GM20000 (cell line): ENCODE data around the gene KIRREL3.

ENCODE experiments used
- DNase-seq: peaks from one replicate; pipeline ENCODE4 v3.0.0; 2012; ENCODE audit warnings: low spot score
- TF ChIP-seq, protein P1 (sequence below): IDR thresholded peaks from 2 replicates; pipeline ENCODE4 v1.5.1; 2012; ENCODE audit warnings: mild to moderate bottlenecking, control low read depth; ENCODE audit errors: extremely low read depth, missing control alignments

The KIRREL3 gene

DNA sequence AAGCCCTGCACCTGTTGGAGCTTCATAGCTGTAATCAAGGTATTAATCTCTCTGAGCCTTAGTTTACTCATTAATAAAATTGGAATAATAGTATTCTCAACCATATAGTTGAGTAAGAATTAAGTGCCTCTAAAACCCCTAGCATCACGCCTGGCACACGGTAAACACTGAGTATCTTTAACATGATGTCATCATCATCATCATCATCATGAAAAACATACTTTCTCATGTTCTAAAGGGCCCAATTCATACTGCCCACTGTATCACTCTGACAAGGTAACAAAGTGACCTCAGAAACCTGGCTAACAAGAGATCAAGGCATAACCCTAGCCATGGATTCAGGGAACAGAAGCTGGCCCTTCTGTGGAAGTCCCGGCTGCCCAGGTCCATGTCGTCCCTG, 58.4 kb downstream of the KIRREL3 start:
- TF ChIP-seq, protein P1, sequence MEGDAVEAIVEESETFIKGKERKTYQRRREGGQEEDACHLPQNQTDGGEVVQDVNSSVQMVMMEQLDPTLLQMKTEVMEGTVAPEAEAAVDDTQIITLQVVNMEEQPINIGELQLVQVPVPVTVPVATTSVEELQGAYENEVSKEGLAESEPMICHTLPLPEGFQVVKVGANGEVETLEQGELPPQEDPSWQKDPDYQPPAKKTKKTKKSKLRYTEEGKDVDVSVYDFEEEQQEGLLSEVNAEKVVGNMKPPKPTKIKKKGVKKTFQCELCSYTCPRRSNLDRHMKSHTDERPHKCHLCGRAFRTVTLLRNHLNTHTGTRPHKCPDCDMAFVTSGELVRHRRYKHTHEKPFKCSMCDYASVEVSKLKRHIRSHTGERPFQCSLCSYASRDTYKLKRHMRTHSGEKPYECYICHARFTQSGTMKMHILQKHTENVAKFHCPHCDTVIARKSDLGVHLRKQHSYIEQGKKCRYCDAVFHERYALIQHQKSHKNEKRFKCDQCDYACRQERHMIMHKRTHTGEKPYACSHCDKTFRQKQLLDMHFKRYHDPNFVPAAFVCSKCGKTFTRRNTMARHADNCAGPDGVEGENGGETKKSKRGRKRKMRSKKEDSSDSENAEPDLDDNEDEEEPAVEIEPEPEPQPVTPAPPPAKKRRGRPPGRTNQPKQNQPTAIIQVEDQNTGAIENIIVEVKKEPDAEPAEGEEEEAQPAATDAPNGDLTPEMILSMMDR: no peak
- no peak for DNase-seq

DNA sequence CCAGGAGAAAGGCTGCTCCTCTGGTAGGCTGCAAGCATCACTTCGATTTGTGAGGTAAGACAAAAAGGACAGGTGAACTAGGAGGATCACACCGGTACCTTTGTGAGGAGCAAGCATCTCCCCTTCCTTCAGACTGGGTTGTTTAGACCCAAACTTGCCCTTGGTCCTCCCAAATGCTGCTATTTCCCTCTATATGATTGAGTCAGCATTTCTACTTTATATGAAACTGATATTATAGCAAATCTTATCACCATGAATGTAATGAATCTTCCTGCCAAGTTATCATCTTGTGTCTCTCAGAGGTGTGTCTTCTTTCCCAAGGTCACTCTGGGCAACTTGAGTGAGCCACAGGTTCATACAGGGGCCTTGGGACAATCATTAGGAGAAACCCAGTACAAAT, 61.0 kb downstream of the KIRREL3 start:
- DNase-seq: no peak
- TF ChIP-seq, protein P1: no peak

DNA sequence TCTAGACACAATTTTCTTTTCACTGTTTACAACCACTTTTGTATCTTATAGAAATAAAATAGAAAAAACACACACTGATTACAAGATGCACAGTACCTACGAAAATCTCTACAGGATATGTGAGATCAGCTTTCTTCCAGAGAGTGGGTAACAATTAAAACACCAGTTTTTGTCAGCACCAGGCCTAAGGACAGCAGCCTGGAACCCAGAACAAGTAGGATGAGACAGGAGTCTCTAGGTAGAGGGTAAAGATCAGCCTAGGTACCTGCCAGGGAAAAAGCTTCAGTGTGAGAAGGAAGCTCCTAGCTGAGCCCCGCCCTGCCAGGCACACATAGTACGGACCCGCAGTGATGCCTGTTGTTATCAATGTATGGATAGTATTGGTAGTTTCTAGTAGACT, 61.9 kb downstream of the KIRREL3 start:
- no peak for DNase-seq
- TF ChIP-seq, protein P1: no peak

DNA sequence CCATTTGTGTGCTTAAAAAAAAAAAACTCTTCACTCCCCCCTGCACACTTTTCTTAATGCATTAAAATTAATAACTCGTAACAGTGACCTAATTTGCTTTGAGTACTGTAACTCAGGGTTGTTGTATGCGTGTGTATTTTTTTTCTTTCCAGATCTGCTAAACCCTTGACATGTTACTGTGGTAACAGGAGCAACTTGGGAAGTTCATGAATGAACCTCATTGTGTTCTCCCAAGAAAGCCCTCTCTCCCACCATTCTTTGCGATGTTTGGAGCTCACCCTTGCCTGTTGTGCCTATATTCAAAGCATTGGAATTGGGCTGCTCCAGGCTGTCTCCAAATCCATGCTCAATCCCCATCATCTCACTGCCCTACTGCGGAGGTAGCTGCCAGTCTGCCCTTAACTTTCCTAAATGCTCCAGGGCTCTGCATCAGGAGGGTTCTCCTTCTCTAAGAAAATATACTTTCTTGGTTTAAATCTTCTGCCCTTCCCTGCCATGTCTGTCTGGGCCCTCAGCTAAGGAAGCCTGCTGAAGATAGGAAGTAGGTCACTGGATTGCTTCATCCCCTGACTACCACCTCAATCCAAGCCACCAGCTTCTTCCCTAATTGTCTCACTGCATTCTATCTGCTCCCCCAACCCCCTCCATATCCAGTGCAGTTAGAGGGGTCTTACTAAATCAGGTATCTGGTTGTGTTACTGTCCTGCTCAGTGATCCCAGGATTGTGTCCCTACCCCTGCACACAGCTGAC, 70.3 kb downstream of the KIRREL3 start:
- DNase-seq: no peak
- TF ChIP-seq, protein P1: no peak

DNA sequence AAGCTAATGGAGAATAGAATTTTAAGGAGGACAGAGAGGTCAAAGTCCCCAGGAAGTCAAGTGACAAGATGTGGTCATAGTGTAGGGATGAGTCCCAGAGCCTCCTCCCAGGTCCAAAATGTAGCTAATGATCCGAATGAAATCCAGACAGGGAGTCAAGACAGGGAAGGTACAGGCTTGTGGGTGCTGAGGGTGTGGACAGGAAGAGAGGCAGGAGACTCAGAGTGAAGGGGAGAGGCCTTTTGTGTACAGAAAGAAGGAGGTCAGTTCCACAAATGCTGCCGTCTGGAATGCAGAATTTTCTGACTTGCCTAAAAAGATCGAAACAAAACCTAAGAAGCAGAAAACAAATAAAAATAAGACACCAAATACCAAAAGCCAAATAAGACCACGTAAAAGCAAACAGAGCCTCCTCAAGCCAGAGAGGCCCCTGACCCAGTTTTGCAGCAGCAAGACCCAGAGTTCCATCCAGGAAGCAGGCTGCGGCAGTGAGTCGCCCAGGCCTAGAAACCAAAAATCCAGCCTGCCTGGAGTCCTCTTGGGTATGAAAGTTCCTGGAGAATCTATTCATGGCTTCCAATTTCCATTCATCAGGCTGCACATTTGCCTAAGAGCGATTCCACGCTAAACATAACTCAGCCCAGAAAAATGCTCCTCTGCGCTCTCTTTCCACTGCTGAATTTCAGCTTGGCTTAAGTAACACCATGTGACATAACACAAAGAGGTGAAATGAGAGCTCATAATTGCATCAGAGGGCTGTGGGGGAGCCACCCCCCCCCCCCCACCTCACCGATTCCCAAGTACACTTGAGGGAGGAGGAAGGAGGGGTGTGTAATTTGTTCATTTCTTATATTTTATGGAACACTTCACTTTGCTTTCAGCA, 71.2 kb downstream of the KIRREL3 start:
- TF ChIP-seq, protein P1: no peak
- no peak for DNase-seq

DNA sequence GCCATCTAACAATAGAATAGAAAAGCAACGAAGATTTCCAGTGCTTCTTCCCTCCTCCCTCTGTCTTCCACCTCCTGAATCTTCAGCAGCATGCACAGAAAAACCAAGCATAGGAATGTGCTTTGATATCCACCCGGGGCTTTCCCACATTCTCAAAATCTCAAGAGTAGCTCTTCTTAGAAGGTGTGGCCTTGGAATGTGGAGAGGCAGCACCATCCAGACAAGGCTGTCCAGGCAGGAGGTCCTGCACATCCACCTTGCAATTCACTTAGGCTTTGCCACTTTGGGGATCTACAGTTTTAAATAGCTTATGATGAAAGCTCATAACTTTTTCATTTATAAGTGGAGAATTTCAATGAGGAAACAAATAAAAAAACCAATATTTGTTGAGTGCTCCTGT, 72.9 kb downstream of the KIRREL3 start:
- DNase-seq: no peak
- TF ChIP-seq, protein P1: no peak

DNA sequence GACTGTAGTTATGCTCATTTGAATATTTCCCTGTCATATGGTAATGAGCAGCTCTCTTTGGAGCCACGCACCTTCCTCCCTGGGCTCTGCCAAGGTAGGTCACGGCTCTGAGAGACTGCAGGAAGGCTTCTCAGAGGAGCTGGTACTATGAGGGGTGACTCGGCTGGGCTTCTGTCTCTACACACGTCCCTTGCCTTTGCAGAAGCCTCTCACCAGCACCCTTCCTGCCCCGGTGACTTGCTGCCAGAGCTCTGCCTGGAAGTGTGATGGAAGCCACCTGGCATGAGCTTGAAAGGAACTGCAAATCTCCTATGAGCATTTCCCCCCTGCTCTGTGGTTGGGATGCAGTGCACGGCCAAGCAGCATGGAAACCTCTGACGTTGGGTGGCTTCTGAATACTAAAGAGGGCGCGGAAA, 74.2 kb downstream of the KIRREL3 start:
- no peak for DNase-seq
- TF ChIP-seq, protein P1: no peak
